HG03442 (cell line): ENCODE measurements around the gene CEP295NL.
A peak's percentile ranks its signal among the peaks of the same experiment; 100 is the strongest.
"Not testable (repeated sequence)": the region's sequence is repeated elsewhere in the genome, so short reads cannot be mapped to it uniquely, and the experiment has no call there.

Experiments used
- ATAC-seq: cut with Tn5 transposase; IDR thresholded peaks from one replicate; pipeline ENCODE4 v1.9.1; 2021; ENCODE audit warnings: mild to moderate bottlenecking, moderate library complexity; ENCODE audit not compliant: unreplicated experiment

The CEP295NL gene

DNA sequence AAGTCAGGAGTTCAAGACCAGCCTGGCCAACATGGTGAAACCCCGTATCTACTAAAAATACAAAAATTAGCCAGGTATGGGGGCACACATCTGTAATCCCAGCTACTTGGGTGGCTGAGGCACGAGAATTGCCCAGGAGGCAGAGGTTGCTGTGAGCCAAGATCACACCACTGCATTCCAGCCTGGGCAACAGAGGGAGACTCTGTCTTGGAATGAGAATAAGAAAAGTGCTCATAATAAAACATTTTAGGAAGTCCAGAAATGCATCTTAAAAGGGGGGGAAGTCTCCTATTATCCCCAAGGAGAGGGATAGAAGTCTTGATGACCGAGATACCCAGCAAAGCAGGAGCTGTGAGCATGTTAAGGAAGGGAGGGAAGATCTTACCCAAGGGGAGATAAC lies 36.0 kb downstream of the CEP295NL start:
- not testable (repeated sequence) for ATAC-seq

DNA sequence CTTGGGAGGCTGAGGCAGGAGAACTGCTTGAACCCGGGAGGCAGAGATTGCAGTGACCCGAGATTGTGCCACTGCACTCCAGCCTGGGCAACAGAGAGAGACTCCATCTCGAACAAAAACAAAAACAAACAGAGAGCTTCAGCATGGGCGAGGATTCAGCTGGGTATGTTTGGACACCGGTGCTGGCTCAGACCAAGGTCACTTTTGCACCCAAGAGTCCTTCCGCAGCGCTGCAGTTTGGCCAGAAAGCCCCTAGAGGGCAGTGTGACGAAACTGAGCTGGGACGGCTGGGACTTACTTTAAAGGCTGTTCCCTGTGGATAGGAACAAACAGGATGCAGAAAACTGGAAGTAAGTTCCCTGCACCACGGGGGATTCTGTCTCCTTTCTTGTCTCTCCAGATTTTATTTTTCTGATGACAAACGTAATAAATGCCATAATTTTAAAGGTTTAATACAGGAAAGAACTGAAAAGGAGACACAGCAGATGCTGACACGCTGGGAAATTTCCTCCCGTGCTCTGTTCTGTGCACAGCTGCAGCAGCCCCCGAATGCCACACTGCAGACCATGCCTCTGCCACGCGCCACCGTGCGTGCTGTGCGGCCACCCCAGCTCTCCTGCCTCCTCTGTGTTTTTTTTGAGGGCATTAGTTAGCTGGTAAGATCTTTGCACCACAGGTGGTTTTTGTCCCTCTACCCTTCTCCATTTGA lies 37.2 kb downstream of the CEP295NL start:
- ATAC-seq, result no peak

GRCh38 chr17:78864117-78864516 lies 38.9 kb downstream of the CEP295NL start:
- ATAC-seq, result no peak

- no peak for ATAC-seq
Observed at GRCh38 chr17:78862073-78863023, 40.7 kb downstream of the CEP295NL start.

DNA sequence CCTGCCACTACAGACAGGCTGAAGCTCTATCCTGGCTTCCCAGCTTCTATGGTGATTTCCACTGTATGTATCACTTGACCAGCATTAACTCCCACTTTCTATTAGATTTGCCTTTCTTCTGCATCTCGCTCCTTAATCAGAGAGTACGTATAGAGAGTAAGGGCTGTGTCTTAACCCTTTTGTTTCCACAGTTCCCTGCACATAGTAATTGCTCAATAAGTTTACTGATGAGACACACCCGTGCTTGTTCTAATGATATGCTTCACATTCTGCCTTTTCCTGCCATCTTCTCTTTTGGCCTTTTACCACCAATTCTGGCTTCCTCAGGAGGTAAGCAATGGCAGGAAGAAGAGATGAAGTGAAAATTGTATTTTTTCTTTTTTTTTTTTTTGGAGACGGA lies 41.8 kb downstream of the CEP295NL start:
- no peak for ATAC-seq

DNA sequence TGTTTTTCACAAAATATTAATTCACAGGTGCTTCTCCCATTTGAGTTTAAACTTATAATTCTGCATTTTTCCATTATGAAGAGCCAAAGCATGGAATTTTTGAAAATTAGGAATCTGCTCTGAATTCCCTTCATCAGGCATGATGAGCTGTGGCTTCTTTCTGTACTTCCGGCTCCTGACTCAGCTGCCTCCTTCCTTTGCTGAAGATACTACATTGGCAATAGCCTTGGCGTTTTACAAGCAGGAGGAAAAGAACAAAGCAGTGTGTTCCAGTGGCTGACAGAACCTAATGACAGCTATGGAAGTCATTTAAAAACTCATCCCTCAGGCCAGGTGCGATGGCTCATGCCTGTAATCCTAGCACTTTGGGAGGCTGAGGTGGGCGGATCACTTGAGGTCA lies 44.0 kb downstream of the CEP295NL start:
- no peak for ATAC-seq

- ATAC-seq, result no peak
Observed at GRCh38 chr17:78857266-78857665, 45.7 kb downstream of the CEP295NL start.

GRCh38 chr17:78855561-78856165 lies 47.3 kb downstream of the CEP295NL start:
- no peak for ATAC-seq

DNA sequence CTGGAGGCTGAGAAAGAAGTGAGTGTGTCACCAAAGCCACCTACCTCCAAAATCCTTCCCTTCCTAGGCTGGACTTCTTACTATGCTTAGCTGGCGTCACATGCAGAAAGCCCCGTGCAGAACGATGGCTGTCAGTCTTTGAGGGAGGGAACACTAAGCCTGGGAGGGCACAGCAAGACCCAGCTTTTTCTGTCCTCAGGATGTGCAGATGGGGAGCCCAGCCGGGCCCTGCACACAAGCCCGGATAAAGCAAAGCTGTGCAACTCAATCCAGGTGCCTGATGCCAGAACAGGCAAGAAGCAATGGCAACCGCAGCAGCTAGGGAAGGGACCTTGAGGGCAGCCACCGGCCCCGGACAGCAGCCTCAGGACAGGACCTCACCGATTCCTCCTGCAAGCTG lies 48.5 kb downstream of the CEP295NL start:
- no peak for ATAC-seq

DNA sequence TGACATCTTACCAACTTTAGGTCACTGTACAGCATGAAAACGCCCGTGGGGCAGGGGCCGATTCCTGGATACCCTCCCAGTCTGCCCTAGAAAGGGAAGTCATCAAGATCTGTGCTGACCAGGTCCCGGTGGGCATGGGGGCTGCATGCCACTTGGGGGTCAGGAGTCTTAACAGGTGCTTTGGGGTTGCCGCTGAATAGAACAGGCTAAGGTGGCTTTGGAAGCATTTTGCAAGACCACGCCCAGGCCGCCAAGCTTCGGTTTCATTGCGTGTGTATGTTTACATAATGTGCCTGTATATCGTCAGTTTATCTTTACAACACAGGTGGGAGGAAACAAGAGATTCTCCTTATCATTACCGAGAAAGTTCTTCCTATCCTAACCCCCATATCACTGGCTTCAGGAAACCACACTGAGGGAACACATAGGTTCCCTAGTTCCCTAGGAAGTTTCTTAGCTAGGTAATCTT lies 49.0 kb downstream of the CEP295NL start:
- ATAC-seq, result no peak

- ATAC-seq, result no peak
Observed at GRCh38 chr17:78852709-78853121, 50.3 kb downstream of the CEP295NL start.

GRCh38 chr17:78849026-78849425 lies 54.0 kb downstream of the CEP295NL start:
- ATAC-seq, result no peak

- no peak for ATAC-seq
Observed at GRCh38 chr17:78847052-78847451, 55.9 kb downstream of the CEP295NL start.

DNA sequence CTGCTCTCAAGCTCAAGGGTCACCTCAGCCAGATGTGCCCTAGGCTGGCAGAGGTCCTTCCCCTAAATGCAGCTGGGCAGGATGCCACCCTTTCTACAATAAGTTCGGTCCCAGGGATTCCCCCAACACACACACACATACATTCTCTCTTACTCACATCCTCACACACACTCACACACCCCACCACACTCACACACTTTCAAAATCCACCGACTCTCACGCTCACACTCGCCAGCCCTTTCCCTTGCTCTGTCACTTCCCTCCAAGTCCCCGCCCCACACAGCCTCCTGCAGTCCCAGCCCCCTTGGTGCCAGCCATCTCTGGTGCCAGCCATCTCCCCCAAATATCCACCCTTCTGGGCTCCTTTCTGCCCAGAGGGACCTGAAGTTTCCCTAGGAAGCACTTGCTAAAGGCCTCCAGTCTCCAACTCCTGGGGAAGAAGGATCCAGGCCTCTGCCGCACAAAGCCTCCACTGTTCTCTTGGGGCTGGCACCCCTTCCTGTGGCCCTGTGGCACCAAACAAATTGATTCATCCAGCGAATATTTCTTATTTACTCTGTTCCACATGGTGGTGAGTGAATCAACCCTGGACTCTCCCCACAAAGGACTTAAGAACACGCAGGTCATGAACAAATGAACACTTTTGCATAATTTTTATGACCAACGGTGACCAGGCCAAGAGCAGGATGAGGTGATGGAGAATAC lies 58.5 kb downstream of the CEP295NL start:
- no peak for ATAC-seq

GRCh38 chr17:78842881-78843565 lies 60.0 kb downstream of the CEP295NL start:
- ATAC-seq, result no peak

DNA sequence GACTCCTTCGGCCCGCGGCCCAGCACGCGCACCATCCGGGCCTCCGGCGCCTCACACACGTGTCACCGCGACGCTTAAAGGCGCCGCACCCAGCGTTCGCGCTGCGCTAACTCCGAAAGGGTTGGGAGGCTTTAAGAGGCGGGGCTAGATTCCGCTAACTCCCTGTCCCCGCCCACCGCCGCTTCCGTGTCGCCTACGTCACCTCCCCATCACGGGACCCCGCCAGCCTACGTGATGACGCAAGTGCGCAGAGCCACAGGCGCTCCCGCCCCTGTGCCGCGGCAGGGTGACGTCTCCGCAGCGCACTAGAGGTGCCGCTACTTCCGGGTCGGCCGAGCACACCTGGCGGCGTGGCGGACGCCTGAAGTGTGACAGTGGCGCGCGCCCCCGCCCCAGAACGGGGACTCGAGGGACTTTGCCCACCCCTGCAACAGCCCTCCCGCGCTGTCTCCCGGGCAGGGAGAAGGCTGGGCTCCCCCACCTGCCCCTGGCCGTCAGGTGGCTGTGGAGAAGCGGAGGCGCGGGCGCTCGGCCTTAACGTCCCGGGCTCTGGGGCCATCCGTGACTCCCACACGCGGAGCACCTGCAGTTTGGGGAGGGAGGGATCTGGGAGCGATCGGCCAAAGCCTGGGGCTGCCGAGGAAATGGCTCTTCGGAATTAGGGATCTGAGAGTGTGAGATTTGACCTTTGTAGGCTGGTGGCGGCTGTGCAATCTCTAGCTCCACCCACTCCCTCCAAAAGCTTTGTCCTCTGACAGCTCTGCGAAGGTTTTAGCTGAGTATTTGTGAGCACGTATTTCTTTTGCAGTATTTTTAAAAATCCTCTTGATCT lies 62.0 kb downstream of the CEP295NL start, which contains the start of gene USP36:
Gene USP36, minus strand, starts transcription at position 35 of the 832 bp plus-strand sequence. CDS start 4,451 bp downstream, outside the sequence.
- ATAC-seq, result peak; percentile 82
